Activated CD4-positive, alpha-beta T cell treated with anti-CD3 and anti-CD28 coated beads, Interleukin-2, amount 10 ng/mL, durations not matched to agents 7 days and 5 days (primary cell): ENCODE measurements around the gene ARHGAP26. TPM values are rescaled to one million over a fixed set of nuclear protein-coding genes. Genes with fewer than 3 reads are reported as not detected.
"Not testable (repeated sequence)": the region's sequence is repeated elsewhere in the genome, so short reads cannot be mapped to it uniquely, and the experiment has no call there.

Experiments used
- CTCF ChIA-PET: fragments of 350-600 bp; sonication (Branson Sonifier 250); formaldehyde crosslinking; loops from one replicate; lab custom pipeline; 2021; ENCODE audit warnings: antibody characterized with exemption; lab: Charles Lee
- POLR2A ChIA-PET: fragments of 350-600 bp; sonication (Branson Sonifier 250); formaldehyde crosslinking; loops from one replicate; lab custom pipeline; 2021; ENCODE audit warnings: antibody characterized with exemption; lab: Charles Lee
- DNase-seq: peaks from one replicate; pipeline ENCODE4 v3.0.0-alpha.2; 2020
- H3K27ac Mint-ChIP-seq: one replicate; pipeline ENCODE4 v1.8.0; 2021; ENCODE audit warnings: mild to moderate bottlenecking, moderate library complexity, mixed read lengths
- H3K27me3 Mint-ChIP-seq: one replicate; pipeline ENCODE4 v1.8.0; 2021; ENCODE audit warnings: mixed read lengths
- H3K36me3 Mint-ChIP-seq: one replicate; pipeline ENCODE4 v1.8.0; 2021; ENCODE audit warnings: low read depth, mixed read lengths
- H3K4me1 Mint-ChIP-seq: one replicate; pipeline ENCODE4 v1.8.0; 2021; ENCODE audit warnings: mixed read lengths
- H3K4me3 Mint-ChIP-seq: one replicate; pipeline ENCODE4 v1.8.0; 2021; ENCODE audit warnings: mild to moderate bottlenecking, moderate library complexity, mixed read lengths
- H3K9me3 Mint-ChIP-seq: one replicate; pipeline ENCODE4 v1.8.0; 2021; ENCODE audit warnings: mixed read lengths
- total RNA-seq, 2 experiments: library from RNA; stranded (reverse); gene quantifications; one replicate each; pipeline ENCODE4 v1.2.3, GENCODE V29; 2021

The ARHGAP26 gene
- total RNA-seq, 2 experiments from 2014 or later, result 21.0 to 21.5 TPM

- Mint-ChIP-seq H3K9me3 (peaks cover 19% of the 10 kb centered on the region), H3K27ac (no peak overlapping the region), H3K4me1 (peaks cover 42% of the 10 kb centered on the region), H3K36me3 (peaks cover 28% of the 10 kb centered on the region), H3K27me3 (no peaks in the 10 kb centered on the region), H3K4me3 (no peak overlapping the region)
- CTCF ChIA-PET, result interaction anchor here (0.6 to 1.9 kb wide), 4 partner anchors 11 to 1188 kb away, joined by 3 to 7 read pairs (median 4); partner anchors contain the start of gene NR3C1
- POLR2A ChIA-PET, result no interaction called here
- DNase-seq, result no peak
Measured at GRCh38 chr5:142997591-142997990, 227.4 kb downstream of the ARHGAP26 start.

GRCh38 chr5:142998316-142999020, 228.3 kb downstream of the ARHGAP26 start:
- ChIA-PET CTCF (interaction anchor here (0.7 to 2.6 kb wide), 5 partner anchors 11 to 415 kb away, joined by 3 to 10 read pairs (median 3); partner anchors contain the start of gene NR3C1), POLR2A (no interaction called here)
- H3K27me3 Mint-ChIP-seq, result no peaks in the 10 kb centered on the region
- H3K4me3 Mint-ChIP-seq, result no peak overlapping the region
- peaks cover 28% of the 10 kb centered on the region for H3K36me3 Mint-ChIP-seq
- H3K4me1 Mint-ChIP-seq, result peaks cover 51% of the 10 kb centered on the region
- no peak overlapping the region for H3K27ac Mint-ChIP-seq
- no peak for DNase-seq
- H3K9me3 Mint-ChIP-seq, result peaks cover 19% of the 10 kb centered on the region

GRCh38 chr5:143000551-143000950, 230.4 kb downstream of the ARHGAP26 start:
- Mint-ChIP-seq H3K4me1 (peaks cover 68% of the 10 kb centered on the region), H3K36me3 (peaks cover 22% of the 10 kb centered on the region), H3K27ac (peak overlapping the region; percentile 73)
- H3K4me3 Mint-ChIP-seq, H3K9me3 Mint-ChIP-seq, POLR2A ChIA-PET, DNase-seq, H3K27me3 Mint-ChIP-seq: not testable (repeated sequence)
- CTCF ChIA-PET, result interaction anchor here (2.6 to 3.4 kb wide), 3 partner anchors 9 to 404 kb away, joined by 10 to 21 read pairs (median 18); partner anchors contain the start of gene NR3C1

GRCh38 chr5:143001764-143002351, 231.7 kb downstream of the ARHGAP26 start:
- peaks cover 26% of the 10 kb centered on the region for H3K36me3 Mint-ChIP-seq
- H3K4me1 Mint-ChIP-seq, result peaks cover 71% of the 10 kb centered on the region
- peaks cover 4% of the 10 kb centered on the region for H3K9me3 Mint-ChIP-seq
- ChIA-PET POLR2A (interaction anchor here (2.1 kb wide), 1 partner anchor 401 kb away, joined by 7 read pairs; the partner anchor contains the start of gene NR3C1), CTCF (interaction anchor here (0.6 to 3.4 kb wide), 12 partner anchors 9 to 824 kb away, joined by 3 to 21 read pairs (median 6); partner anchors contain the start of gene NR3C1)
- H3K27me3 Mint-ChIP-seq, result no peaks in the 10 kb centered on the region
- DNase-seq, result peak; percentile 34
- H3K4me3 Mint-ChIP-seq, result peak overlapping the region; percentile 40
- peak overlapping the region; percentile 94 for H3K27ac Mint-ChIP-seq

DNA sequence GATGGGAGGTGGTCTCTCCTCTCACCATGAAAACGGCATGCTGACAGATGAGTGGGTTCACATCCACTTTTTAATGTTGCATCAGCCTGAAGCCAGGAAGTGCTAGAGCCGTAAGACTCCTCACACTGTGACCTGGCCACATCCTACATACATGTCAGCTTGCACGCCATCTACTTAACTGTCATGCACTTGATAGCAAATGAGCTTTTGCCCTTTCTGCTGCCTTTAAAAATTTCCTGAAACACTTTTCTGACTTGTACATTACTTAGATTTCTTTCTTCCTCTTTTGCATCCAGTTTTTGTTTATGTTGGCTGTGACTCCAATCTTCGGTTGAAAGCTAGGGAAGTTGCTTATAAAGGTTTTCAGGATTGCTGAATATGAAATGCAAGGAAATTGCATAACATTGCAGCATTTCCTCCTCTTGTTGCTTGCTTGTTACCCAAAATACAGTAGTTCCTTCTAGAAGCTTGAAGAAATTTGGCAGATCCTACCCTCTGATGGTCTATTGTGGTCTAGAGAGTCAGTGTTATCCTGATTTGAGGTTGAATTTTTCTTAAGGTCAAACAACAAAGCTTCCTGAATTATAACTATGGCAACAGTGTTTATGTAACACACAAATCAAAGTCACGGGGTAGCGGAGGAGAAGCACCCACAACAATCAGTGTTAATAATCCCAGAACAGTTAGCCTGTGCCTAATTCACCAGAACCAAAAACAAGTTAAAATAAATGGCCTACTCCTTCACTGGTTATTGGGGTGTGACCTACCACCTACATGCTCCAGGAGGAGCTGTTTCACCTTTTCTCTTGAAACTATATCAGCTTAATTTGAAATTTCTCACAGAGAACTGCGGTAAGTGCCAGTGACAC, 232.5 kb downstream of the ARHGAP26 start:
- H3K4me3 Mint-ChIP-seq, result peak overlapping the region; percentile 40
- peaks cover 76% of the 10 kb centered on the region for H3K4me1 Mint-ChIP-seq
- H3K27me3 Mint-ChIP-seq, result no peaks in the 10 kb centered on the region
- ChIA-PET CTCF (interaction anchor here (0.6 to 3.4 kb wide), 21 partner anchors 9 to 1189 kb away, joined by 3 to 21 read pairs (median 4); partner anchors contain the start of gene NR3C1), POLR2A (interaction anchor here (1.1 to 2.1 kb wide), 2 partner anchors 43 to 401 kb away, joined by 3 to 7 read pairs; partner anchors contain the start of gene NR3C1)
- DNase-seq, result peak; percentile 84
- H3K27ac Mint-ChIP-seq, result peak overlapping the region; percentile 94
- H3K36me3 Mint-ChIP-seq, result peaks cover 26% of the 10 kb centered on the region
- peaks cover 4% of the 10 kb centered on the region for H3K9me3 Mint-ChIP-seq

GRCh38 chr5:143003328-143003636, 233.1 kb downstream of the ARHGAP26 start:
- H3K27me3 Mint-ChIP-seq, result no peaks in the 10 kb centered on the region
- DNase-seq, result no peak
- peaks cover 4% of the 10 kb centered on the region for H3K9me3 Mint-ChIP-seq
- ChIA-PET CTCF (interaction anchor here (0.6 to 3.4 kb wide), 19 partner anchors 10 to 1366 kb away, joined by 3 to 21 read pairs (median 4); partner anchors contain the start of gene NR3C1), POLR2A (interaction anchor here (1.1 to 2.1 kb wide), 2 partner anchors 44 to 400 kb away, joined by 3 to 7 read pairs; partner anchors contain the start of gene NR3C1)
- peaks cover 26% of the 10 kb centered on the region for H3K36me3 Mint-ChIP-seq
- H3K4me1 Mint-ChIP-seq, result peaks cover 80% of the 10 kb centered on the region
- H3K4me3 Mint-ChIP-seq, result peak overlapping the region; percentile 26
- peak overlapping the region; percentile 94 for H3K27ac Mint-ChIP-seq

- peak overlapping the region; percentile 79 for H3K27ac Mint-ChIP-seq
Measured at GRCh38 chr5:143004361-143005145, 234.4 kb downstream of the ARHGAP26 start.

GRCh38 chr5:143006501-143006900, 236.3 kb downstream of the ARHGAP26 start:
- peaks cover 16% of the 10 kb centered on the region for H3K36me3 Mint-ChIP-seq
- no peak overlapping the region for H3K4me3 Mint-ChIP-seq
- peaks cover 92% of the 10 kb centered on the region for H3K4me1 Mint-ChIP-seq
- peak overlapping the region; percentile 26 for H3K27ac Mint-ChIP-seq
- H3K27me3 Mint-ChIP-seq, result no peaks in the 10 kb centered on the region
- peaks cover 3% of the 10 kb centered on the region for H3K9me3 Mint-ChIP-seq
- ChIA-PET POLR2A (no interaction called here), CTCF (no interaction called here)
- DNase-seq, result no peak

More at GRCh38 chr5:143004361-143005145, 234.4 kb downstream of the ARHGAP26 start:
- H3K9me3 Mint-ChIP-seq, result peaks cover 5% of the 10 kb centered on the region
- H3K4me1 Mint-ChIP-seq, result peaks cover 87% of the 10 kb centered on the region
- H3K36me3 Mint-ChIP-seq, result peaks cover 26% of the 10 kb centered on the region
- H3K4me3 Mint-ChIP-seq, result no peak overlapping the region
- no peak for DNase-seq
- no peaks in the 10 kb centered on the region for H3K27me3 Mint-ChIP-seq
- CTCF ChIA-PET, result interaction anchor here (1.1 kb wide), 1 partner anchor 59 kb away, joined by 3 read pairs; no protein-coding TSS in a partner anchor
- POLR2A ChIA-PET, result no interaction called here

DNA sequence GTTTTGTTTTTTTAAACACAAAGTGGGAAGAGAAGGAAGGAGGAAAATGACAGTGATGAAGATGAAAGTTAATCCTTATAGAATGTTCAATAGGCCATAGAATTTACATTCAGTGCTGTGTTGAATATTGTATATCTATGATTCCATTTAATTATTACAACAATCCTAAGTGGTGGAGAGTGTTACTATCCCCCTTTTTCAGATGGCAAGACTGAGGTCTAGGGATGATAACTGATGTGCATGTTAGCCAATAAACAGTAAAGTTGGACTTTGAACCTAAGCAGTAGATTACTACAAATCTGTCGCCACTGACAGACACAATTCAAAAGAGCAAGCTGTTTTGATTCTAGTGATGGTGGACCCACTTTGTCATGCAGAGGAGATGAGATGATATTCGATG, 237.9 kb downstream of the ARHGAP26 start:
- CTCF ChIA-PET, result interaction anchor here (1.0 to 1.4 kb wide), 2 partner anchors 16 to 19 kb away, joined by 4 to 7 read pairs; no protein-coding TSS in a partner anchor
- peak overlapping the region; percentile 23 for H3K4me3 Mint-ChIP-seq
- peaks cover 81% of the 10 kb centered on the region for H3K4me1 Mint-ChIP-seq
- peaks cover 16% of the 10 kb centered on the region for H3K36me3 Mint-ChIP-seq
- POLR2A ChIA-PET, result no interaction called here
- H3K27me3 Mint-ChIP-seq, result no peaks in the 10 kb centered on the region
- peaks cover 3% of the 10 kb centered on the region for H3K9me3 Mint-ChIP-seq
- H3K27ac Mint-ChIP-seq, result peak overlapping the region; percentile 84
- DNase-seq, result no peak

DNA sequence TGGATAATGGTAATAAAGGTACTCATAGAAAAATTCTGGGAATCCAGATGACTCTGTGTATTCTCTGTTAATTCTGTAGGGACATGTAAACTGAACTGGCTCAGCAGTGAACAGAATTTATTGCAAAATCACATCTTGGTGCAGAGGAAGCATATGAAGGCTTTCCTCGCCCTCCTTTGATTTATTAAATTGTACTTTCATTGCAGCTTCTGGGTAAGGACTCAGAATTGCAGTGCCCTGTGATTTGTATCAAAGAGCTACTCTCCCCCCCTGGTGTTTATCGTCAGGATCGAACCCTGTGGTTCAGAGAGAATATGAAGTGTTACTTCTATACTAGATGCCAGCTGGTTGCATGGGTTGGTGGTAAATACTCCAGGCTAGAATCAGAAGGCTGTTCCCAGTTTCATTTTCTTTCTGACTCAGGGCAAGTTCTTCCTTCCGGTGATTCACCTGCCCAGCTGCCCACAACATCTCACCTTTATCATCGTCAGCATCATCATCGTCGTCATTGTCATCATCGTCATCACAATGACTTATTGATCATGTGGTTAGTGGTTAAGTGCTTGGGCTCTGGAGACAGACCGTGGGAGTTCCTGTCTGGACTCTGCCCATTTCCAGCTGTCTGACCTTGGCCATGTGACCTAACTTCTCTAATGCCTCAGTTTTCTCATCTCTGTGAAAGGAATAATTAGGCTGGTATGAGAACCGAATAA, 238.8 kb downstream of the ARHGAP26 start:
- Mint-ChIP-seq H3K36me3 (peaks cover 17% of the 10 kb centered on the region), H3K9me3 (peaks cover 3% of the 10 kb centered on the region)
- POLR2A ChIA-PET, result no interaction called here

GRCh38 chr5:143010351-143010750, 240.2 kb downstream of the ARHGAP26 start:
- no peak for DNase-seq
- peaks cover 3% of the 10 kb centered on the region for H3K9me3 Mint-ChIP-seq
- H3K27ac Mint-ChIP-seq, result peak overlapping the region; percentile 52
- ChIA-PET CTCF (interaction anchor here (0.8 to 1.3 kb wide), 3 partner anchors 11 to 394 kb away, joined by 3 to 4 read pairs (median 4); no protein-coding TSS in a partner anchor), POLR2A (no interaction called here)
- H3K4me1 Mint-ChIP-seq, result peaks cover 59% of the 10 kb centered on the region
- H3K27me3 Mint-ChIP-seq, result no peaks in the 10 kb centered on the region
- H3K36me3 Mint-ChIP-seq, result peaks cover 12% of the 10 kb centered on the region
- no peak overlapping the region for H3K4me3 Mint-ChIP-seq

More for the DNA sequence above, 238.8 kb downstream of the ARHGAP26 start:
- peak; percentile 84 for DNase-seq
- Mint-ChIP-seq H3K4me3 (peak overlapping the region; percentile 23), H3K27ac (peak overlapping the region; percentile 84), H3K27me3 (no peaks in the 10 kb centered on the region), H3K4me1 (peaks cover 73% of the 10 kb centered on the region)
- CTCF ChIA-PET, result interaction anchor here (0.5 to 1.4 kb wide), 13 partner anchors 10 to 816 kb away, joined by 3 to 10 read pairs (median 3); partner anchors contain the start of gene NR3C1
